Heart left ventricle (tissue), 13 donors: Measurements from ENCODE around the gene PSMB1.

Experiments
- POLR2A ChIP-seq, 2 donors: fragments of 450-650 bp; IDR thresholded peaks; one replicate each; pipeline ENCODE4 v1.6.1; 2017; ENCODE audit warnings: antibody characterized with exemption in 2 of 2, mild to moderate bottlenecking in 2 of 2, moderate library complexity in 2 of 2
- TF ChIP-seq, protein P1 (sequence below), 12 donors: fragments of 200-600 bp; sonication (generic) in 4 of 12; IDR thresholded peaks; one replicate each; pipeline versions ENCODE4 v1.5.0 to v1.8.0; 2018 to 2022; ENCODE audit warnings: antibody characterized with exemption in 12 of 12, mild to moderate bottlenecking in 5 of 12
- donor health status: ischemic (EF 13 %, LVEDD 7.1; RV severe dilation, severe dysfunction).
- donor health status: DM: no; HTN: yes; CAD: no.
- donor health status: DM: no; HTN: no; CAD: no.
- donor health status: ischemic (EF 25% LVEDD 6.9; RV normal size, moderate dysfunction).
- donor health status: ischemic (EF 25% LVEDD 5.7; RV mildly dilated, moderate dysfunction).
- donor health status: ischemic (EF 35%, LVEDD 5.7; RV mildly dilated, moderate dysfunction).
- donor health status: nonischemic (EF 11% LVEDD 7.7; RV severe dilation, severe dysfunction).
- donor health status: DM: yes; HTN: yes; CAD: no.
- donor health status: PGD.
- donor health status: ischemic (EF 29% LVEDD 5.4; RV normal size, mild dysfunction).
- donor health status: nonischemic (EF 23%, LVEDD 6.1; RV moderate dilation, normal function).

DNA sequence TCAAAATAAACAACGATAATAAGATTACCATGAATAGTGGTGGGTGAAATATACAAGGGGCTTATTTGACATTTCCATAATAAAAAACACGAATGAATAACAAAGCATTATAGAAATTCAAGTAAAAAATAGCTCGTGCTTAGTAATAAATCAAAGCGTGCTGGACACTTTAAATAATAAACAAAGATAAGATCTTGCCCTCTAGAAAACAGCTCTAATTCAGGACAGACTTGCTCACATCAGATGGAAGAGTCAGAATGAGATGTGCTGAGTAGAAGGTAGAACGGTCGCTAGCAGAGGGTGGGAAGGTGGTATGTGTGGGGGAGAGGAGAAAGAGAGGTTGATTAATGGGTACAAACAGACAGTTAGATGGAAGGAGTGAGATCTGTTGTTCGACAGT, 27.3 kb downstream of the PSMB1 start:
- no peak for TF ChIP-seq POLR2A (IDR thresholded peaks at IDR 0.05)
- TF ChIP-seq, protein P1, sequence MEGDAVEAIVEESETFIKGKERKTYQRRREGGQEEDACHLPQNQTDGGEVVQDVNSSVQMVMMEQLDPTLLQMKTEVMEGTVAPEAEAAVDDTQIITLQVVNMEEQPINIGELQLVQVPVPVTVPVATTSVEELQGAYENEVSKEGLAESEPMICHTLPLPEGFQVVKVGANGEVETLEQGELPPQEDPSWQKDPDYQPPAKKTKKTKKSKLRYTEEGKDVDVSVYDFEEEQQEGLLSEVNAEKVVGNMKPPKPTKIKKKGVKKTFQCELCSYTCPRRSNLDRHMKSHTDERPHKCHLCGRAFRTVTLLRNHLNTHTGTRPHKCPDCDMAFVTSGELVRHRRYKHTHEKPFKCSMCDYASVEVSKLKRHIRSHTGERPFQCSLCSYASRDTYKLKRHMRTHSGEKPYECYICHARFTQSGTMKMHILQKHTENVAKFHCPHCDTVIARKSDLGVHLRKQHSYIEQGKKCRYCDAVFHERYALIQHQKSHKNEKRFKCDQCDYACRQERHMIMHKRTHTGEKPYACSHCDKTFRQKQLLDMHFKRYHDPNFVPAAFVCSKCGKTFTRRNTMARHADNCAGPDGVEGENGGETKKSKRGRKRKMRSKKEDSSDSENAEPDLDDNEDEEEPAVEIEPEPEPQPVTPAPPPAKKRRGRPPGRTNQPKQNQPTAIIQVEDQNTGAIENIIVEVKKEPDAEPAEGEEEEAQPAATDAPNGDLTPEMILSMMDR (IDR thresholded peaks at IDR 0.05), result no peak
